GM19193 (cell line): ENCODE results near the gene FAM221B.

ENCODE experiments used
- POLR2A ChIP-seq: IDR thresholded peaks from 4 replicates; pipeline ENCODE4 v1.6.1; 2011; ENCODE audit not compliant: insufficient read depth, insufficient read length; ENCODE audit errors: extremely low read depth

FAM221B gene

GRCh38 chr9:35856882-35857281 lies 28.4 kb upstream of the FAM221B start:
- no peak for TF ChIP-seq POLR2A

- TF ChIP-seq POLR2A = no peak
Observed at GRCh38 chr9:35856206-35856605, 27.7 kb upstream of the FAM221B start.

- no peak for TF ChIP-seq POLR2A
Observed at GRCh38 chr9:35854091-35854762, 25.7 kb upstream of the FAM221B start.

- no peak for TF ChIP-seq POLR2A
Observed at GRCh38 chr9:35852876-35853865, 24.6 kb upstream of the FAM221B start.

- TF ChIP-seq POLR2A = no peak
Observed at GRCh38 chr9:35852267-35852815, 23.8 kb upstream of the FAM221B start.

GRCh38 chr9:35847792-35848572 lies 19.4 kb upstream of the FAM221B start:
- TF ChIP-seq POLR2A = no peak

- TF ChIP-seq POLR2A = no peak
Observed at GRCh38 chr9:35845824-35846771, 17.6 kb upstream of the FAM221B start.

GRCh38 chr9:35844628-35845270 lies 16.2 kb upstream of the FAM221B start:
- no peak for TF ChIP-seq POLR2A

GRCh38 chr9:35842795-35843194 lies 14.3 kb upstream of the FAM221B start:
- TF ChIP-seq POLR2A = no peak

- no peak for TF ChIP-seq POLR2A
Observed at GRCh38 chr9:35842020-35842745, 13.7 kb upstream of the FAM221B start.

- no peak for TF ChIP-seq POLR2A
Observed at GRCh38 chr9:35841645-35841900, 13.0 kb upstream of the FAM221B start.

GRCh38 chr9:35840881-35841644 lies 12.5 kb upstream of the FAM221B start:
- TF ChIP-seq POLR2A = no peak
